Kidney epithelial cell (primary cell): ENCODE measurements around the gene MRPS6. TPM values are rescaled to one million over a fixed set of nuclear protein-coding genes. Genes with fewer than 3 reads are reported as not detected.

Experiments used
- DNase-seq: peaks from one replicate; pipeline ENCODE4 v3.0.0-alpha.2; 2010; ENCODE audit warnings: low read depth
- H3K27me3 ChIP-seq: 2 replicates; pipeline ENCODE4 v1.6.0; 2011; ENCODE audit warnings: low read length; ENCODE audit not compliant: control insufficient read depth, insufficient read depth
- H3K36me3 ChIP-seq: 2 replicates; pipeline ENCODE4 v1.5.1; 2011; ENCODE audit warnings: low read length; ENCODE audit not compliant: control insufficient read depth, insufficient read depth
- H3K4me3 ChIP-seq: 2 replicates; pipeline ENCODE4 v1.5.1; 2011; ENCODE audit warnings: low read depth, mild to moderate bottlenecking, control low read depth, low read length
- total RNA-seq: library from RNA; depleted of rRNA; stranded (reverse); fragments of >200 nt; gene quantifications from 2 replicates; pipeline ENCODE4 v1.2.3, GENCODE V29; 2015
- TF ChIP-seq, protein P1 (sequence below): IDR thresholded peaks from 2 replicates; pipeline ENCODE4 v1.5.1; 2011; ENCODE audit warnings: mild to moderate bottlenecking, moderate library complexity, low read length, control low read depth, inconsistent platforms; ENCODE audit not compliant: insufficient read depth, poor library complexity, severe bottlenecking

The MRPS6 gene
- total RNA-seq, 1 donor from 2014 or later, result 32.8 TPM

DNA sequence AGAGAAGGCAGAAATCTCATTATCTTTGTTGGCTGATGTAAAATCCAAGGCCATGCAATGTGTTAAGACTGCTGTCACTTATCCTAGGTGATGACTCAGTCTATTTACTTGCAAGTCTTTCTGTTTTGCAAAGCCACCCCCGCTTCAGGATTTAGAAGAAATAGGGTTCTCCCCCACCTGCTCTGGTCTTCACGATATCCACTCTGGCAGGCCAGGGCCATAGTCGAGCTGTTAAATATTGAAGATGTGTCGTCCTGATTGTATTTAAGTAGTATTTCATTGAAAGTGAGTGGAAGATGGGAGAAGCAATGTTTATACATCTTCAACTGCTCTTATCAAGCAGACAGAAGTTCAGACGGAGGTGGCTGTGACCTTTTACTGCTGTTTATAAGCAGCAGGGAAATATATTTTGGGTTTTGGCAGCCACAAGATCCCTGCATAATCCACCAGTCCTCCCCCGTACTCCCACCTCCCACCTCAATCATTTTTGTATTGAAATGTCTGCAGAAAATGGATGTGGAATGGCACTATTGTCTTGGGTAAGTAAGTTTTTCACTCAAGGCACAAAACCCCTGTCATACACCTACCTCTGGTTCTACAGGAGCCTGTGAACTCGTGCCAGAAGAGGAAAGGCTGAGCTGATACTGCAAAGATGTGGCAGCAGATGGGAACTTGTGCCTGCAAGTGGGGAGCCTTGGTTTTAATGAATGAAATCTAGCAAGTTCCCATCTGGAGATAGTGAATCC, 117.4 kb downstream of the MRPS6 start:
- TF ChIP-seq, protein P1, sequence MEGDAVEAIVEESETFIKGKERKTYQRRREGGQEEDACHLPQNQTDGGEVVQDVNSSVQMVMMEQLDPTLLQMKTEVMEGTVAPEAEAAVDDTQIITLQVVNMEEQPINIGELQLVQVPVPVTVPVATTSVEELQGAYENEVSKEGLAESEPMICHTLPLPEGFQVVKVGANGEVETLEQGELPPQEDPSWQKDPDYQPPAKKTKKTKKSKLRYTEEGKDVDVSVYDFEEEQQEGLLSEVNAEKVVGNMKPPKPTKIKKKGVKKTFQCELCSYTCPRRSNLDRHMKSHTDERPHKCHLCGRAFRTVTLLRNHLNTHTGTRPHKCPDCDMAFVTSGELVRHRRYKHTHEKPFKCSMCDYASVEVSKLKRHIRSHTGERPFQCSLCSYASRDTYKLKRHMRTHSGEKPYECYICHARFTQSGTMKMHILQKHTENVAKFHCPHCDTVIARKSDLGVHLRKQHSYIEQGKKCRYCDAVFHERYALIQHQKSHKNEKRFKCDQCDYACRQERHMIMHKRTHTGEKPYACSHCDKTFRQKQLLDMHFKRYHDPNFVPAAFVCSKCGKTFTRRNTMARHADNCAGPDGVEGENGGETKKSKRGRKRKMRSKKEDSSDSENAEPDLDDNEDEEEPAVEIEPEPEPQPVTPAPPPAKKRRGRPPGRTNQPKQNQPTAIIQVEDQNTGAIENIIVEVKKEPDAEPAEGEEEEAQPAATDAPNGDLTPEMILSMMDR, result no peak
- Histone ChIP-seq H3K27me3 (no peaks in the 10 kb centered on the region), H3K4me3 (no peak overlapping the region), H3K36me3 (no peaks in the 10 kb centered on the region)
- DNase-seq, result no peak

DNA sequence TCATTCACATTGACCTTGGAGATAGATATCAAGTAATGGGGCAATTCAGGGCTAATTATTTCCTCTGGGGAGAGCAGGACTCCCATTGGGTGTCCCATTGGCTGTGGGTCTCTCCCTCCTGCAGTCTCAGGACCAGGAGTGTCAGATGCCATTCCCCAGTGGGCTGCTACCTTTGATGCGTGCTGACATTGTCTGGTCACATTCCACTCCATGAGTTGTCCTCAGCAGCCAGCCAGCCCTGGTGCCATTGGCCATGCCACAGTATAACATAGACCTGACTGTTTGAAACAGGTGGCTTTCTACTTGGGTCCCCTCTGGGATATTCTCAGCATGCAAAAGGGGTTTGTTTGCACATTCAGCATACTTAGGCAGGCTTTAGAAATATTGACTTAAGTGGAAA, 118.5 kb downstream of the MRPS6 start:
- Histone ChIP-seq H3K36me3 (no peaks in the 10 kb centered on the region), H3K4me3 (no peak overlapping the region), H3K27me3 (no peaks in the 10 kb centered on the region)
- DNase-seq, result no peak
- TF ChIP-seq, protein P1, result no peak

Other genes starting within 250 kb of the MRPS6 start
- gene ATP5PO, start 157.8 kb upstream of the MRPS6 start, total RNA-seq, result 242 and 286 TPM in 2 replicates
- 11.8 TPM in 2 replicates for gene SLC5A3, start within 50 bp of the MRPS6 start, total RNA-seq